Pancreas (tissue), 10 donors: ENCODE measurements around the gene RNF14. TPM values are rescaled to one million over a fixed set of nuclear protein-coding genes. Genes with fewer than 3 reads are reported as not detected.
"Not testable (repeated sequence)": the region's sequence is repeated elsewhere in the genome, so short reads cannot be mapped to it uniquely, and the experiment has no call there.

ENCODE experiments used
- ATAC-seq, 4 donors: fragments of 200-7000 bp; cut with Tn5 transposase; one replicate each; pipeline versions ENCODE4 v1.8.0 to v1.9.1; 2020; ENCODE audit warnings: mild to moderate bottlenecking in 4 of 4, moderate library complexity in 4 of 4
- DNase-seq, 6 donors: peaks; one replicate each; pipeline ENCODE4 v3.0.0-alpha.2; 2020
- FAIRE-seq: peaks from 2 replicates; lab custom pipeline; 2012; peaks lifted over from hg19 to GRCh38; lab: Jason Lieb, UNC
- H3K27ac ChIP-seq, 4 donors: fragments of 200-600 bp; sonication (generic); 1 replicate in 3 of 4; 2 replicates in 1 of 4; pipeline versions ENCODE4 v1.5.0 to v1.8.0; 2020
- H3K27me3 ChIP-seq, 4 donors: fragments of 200-600 bp; one replicate each; pipeline ENCODE4 v1.8.0; 2021
- H3K36me3 ChIP-seq, 3 donors: fragments of 200-600 bp; sonication (generic) in 1 of 3; one replicate each; pipeline versions ENCODE4 v1.5.0 to v1.8.0; 2020 to 2021
- H3K4me1 ChIP-seq, 3 donors: fragments of 200-600 bp; one replicate each; pipeline ENCODE4 v1.8.0; 2021
- H3K4me3 ChIP-seq, 4 donors: fragments of 200-600 bp; sonication (generic) in 2 of 4; one replicate each; pipeline versions ENCODE4 v1.5.0 to v1.8.0; 2020 to 2021
- H3K9me3 ChIP-seq, 4 donors: fragments of 200-600 bp; one replicate each; pipeline ENCODE4 v1.8.0; 2021
- WGBS, 2 donors: extraction: QIAGEN DNeasy Blood & Tissue Kit; methylation state at CpG; one replicate each; pipeline ENCODE4 v1.1.7; 2013; 5-methylcytosine and 5-hydroxymethylcytosine counted together
- intact Hi-C, 3 donors: fragments of 100-400 bp; cut with DNase I; formaldehyde crosslinking; loops; one replicate each; pipeline versions ENCODE4 v1.11.1 to v1.14.2; 2022
- polyA plus RNA-seq, 2 donors: library from polyadenylated mRNA; stranded (reverse); fragments of 200-250 nt; gene quantifications; one replicate each; pipeline ENCODE4 v1.2.3, GENCODE V29; 2013
- total RNA-seq, 6 donors: library from RNA; stranded (reverse); fragmentation: NEBNext Ultra II Directional in 4 of 6; extraction: Animal tissue kit (Norgen Biotek cat#: 25700) in 4 of 6; gene quantifications; one replicate each; pipeline versions ENCODE4 v1.2.1 to v1.2.4, GENCODE V29; 2021 to 2023
- TF ChIP-seq, protein P1 (sequence below), 4 donors: fragments of 200-600 bp; sonication (generic) in 3 of 4; IDR thresholded peaks; one replicate each; pipeline versions ENCODE4 v1.5.0 to v1.8.0; 2021; ENCODE audit warnings: antibody characterized with exemption in 4 of 4
- donor health status: healthy with polysubstance abuse.
- donor health status: DM: no; HTN: no; CAD: no; lungs with moderate emphysema.
- donor health status: DM: no; HTN: no; CAD: no.
- donor health status: control.
- donor health status: control.
- donor health status: Bipolar disorder and iron deficiency.
- donor health status: DM: yes; HTN: yes; CAD: no.
- donor health status: DM: no; HTN: no; CAD: no.
- donor health status: DM: no; HTN: no; CAD: no.
- donor health status: DM: yes; HTN: yes; CAD: no.

RNF14 gene, protein sequence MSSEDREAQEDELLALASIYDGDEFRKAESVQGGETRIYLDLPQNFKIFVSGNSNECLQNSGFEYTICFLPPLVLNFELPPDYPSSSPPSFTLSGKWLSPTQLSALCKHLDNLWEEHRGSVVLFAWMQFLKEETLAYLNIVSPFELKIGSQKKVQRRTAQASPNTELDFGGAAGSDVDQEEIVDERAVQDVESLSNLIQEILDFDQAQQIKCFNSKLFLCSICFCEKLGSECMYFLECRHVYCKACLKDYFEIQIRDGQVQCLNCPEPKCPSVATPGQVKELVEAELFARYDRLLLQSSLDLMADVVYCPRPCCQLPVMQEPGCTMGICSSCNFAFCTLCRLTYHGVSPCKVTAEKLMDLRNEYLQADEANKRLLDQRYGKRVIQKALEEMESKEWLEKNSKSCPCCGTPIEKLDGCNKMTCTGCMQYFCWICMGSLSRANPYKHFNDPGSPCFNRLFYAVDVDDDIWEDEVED
- total RNA-seq (10 to 100 TPM; 15.4 to 30.4 (median 21.6) TPM), polyA plus RNA-seq (10 to 100 TPM in 1 of 2 donors, 1 to 10 TPM in 1; 7.8 to 18.4 TPM)

DNA sequence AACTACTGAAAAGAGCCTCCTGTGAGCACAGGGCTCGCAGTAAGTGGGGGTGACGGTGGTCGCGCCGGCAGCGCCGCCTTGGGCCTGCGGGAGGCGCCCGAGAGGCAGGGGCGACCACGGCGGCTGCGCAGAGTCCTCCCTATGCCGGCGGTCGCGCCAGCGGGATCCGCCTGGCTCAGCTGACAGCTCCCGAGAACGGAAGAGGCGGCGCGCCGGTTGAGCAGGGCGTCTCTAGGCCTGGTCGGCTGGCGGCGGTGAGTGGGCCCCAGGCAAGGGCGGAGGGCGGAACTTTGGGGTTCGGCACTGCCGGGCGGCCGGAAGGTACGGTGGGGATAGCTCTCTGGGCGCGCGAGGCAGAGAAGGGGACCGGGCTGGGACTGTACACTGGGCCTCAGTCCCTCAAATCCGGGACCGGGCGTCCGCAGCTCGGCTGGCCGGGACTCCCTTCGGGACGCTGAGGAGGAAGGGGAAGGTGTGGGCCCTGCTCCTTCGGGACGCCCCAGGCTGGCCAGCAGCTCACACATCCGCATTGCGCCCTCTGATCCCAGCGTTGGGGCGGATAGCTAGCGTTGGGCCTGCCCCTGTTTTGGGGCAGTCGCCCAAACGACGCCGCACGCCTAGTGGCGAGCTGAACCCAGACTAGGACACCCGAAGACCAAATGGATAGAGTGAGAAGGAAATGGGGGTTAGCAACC, at the start of gene RNF14:
RNF14 (plus strand) TSS at position 192 of the 695 bp plus-strand sequence. CDS start 4,484 bp downstream, outside the sequence.
- ATAC-seq (peak; percentile 97 to 99 (median 98)), DNase-seq (peak; percentile 91 to 98 (median 93)), FAIRE-seq (no peak)
- Histone ChIP-seq H3K27me3 (no peaks in the 10 kb centered on the region), H3K4me3 (peak within 1 kb of the TSS; percentile 64 to 87 (median 78)), H3K4me1 (peaks cover 13 to 19% (median 16%) of the 10 kb centered on the region in 3 donors), H3K36me3 (peaks cover 0 to 7% (median 6%) of the 10 kb centered on the region in 3 donors), H3K27ac (peak within 1 kb of the TSS; percentile 91 to 95 (median 92)), H3K9me3 (no peaks in the 10 kb centered on the region)
- TF ChIP-seq, protein P1, sequence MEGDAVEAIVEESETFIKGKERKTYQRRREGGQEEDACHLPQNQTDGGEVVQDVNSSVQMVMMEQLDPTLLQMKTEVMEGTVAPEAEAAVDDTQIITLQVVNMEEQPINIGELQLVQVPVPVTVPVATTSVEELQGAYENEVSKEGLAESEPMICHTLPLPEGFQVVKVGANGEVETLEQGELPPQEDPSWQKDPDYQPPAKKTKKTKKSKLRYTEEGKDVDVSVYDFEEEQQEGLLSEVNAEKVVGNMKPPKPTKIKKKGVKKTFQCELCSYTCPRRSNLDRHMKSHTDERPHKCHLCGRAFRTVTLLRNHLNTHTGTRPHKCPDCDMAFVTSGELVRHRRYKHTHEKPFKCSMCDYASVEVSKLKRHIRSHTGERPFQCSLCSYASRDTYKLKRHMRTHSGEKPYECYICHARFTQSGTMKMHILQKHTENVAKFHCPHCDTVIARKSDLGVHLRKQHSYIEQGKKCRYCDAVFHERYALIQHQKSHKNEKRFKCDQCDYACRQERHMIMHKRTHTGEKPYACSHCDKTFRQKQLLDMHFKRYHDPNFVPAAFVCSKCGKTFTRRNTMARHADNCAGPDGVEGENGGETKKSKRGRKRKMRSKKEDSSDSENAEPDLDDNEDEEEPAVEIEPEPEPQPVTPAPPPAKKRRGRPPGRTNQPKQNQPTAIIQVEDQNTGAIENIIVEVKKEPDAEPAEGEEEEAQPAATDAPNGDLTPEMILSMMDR (IDR thresholded peaks at IDR 0.05), result peak; percentile 94 to 99 (median 98)
- intact Hi-C loops, result no loop called here
- WGBS, 2 donors, result 0% methylated on average over 50 to 63 of the region's 63 CpGs

DNA sequence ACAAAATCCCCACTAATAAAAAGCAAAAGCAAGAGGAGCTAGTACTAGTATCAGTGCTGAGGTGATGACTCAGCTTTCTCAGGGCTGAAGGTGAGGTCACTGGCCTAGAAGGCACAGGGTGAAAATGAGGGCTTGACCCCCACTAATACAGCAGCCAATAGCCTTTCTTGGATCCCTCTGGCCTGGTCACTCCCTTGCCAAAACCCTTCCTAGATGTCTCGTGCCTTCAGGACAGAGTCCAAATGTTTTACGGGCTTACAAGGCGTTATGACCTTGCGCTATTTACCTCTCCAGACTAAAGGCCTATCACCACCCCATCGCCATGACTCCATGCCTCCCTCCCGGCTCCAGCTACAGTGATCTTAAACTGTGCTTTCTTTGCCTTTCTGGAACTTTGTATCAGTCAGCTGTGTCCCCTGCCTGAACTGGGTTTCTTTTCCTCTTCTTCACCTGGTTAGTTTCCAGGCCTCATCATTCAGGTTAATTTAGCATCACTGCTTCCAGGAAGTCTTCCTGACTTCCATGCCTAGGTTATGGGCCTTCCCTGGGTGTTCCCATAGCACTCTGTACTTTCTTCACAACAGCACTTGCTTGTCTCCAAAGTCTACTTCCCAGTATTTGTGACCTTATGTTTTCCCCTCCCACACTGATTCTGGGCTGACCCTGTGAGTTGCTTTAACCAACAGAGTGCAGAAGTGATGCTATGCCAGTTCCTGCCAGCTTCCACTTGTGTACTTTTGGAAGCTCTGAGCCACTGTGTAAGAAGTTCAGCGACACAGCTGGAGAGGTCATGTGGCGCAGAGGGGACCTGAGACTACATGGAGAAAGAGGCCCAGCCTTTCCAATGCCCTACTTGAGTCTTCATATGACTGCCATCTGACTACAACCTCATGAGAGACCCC, 49.4 kb upstream of the RNF14 start:
- WGBS, 2 donors, result 75 to 87% methylated on average over 8 of the region's 8 CpGs
- DNase-seq (no peak), FAIRE-seq (no peak), ATAC-seq (no peak)
- no peak overlapping the region for H3K4me3 ChIP-seq
- H3K9me3 ChIP-seq, result no peaks in the 10 kb centered on the region
- H3K27ac ChIP-seq, result no peak overlapping the region
- intact Hi-C loops, result no loop called here
- no peaks in the 10 kb centered on the region for H3K36me3 ChIP-seq
- H3K4me1 ChIP-seq, result peaks cover 0 to 4% (median 3%) of the 10 kb centered on the region in 3 donors
- TF ChIP-seq, protein P1 (IDR thresholded peaks at IDR 0.05), result no peak
- H3K27me3 ChIP-seq, result no peaks in the 10 kb centered on the region

DNA sequence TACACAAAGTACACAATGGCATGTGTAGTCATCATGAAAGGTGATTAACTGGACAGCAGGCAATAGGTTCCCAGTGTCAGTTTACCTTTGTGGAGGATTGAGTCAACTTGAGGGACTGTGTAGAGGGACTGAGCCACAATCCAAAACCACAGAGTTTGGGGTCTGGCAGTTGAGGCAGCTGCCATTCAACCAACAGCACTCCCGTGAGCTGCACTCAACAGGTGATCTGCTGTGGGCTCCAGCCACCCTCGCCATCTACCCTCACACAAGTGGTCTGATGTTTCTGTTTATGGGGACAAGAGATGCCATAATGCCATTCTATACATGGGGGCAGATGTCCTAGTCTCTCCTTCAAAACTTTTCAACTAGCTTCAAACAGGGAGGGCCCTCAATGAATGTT, 48.1 kb upstream of the RNF14 start:
- H3K27ac ChIP-seq, result no peak overlapping the region
- ATAC-seq (no peak), DNase-seq (no peak), FAIRE-seq (no peak)
- no peaks in the 10 kb centered on the region for H3K9me3 ChIP-seq
- no peaks in the 10 kb centered on the region for H3K36me3 ChIP-seq
- no peak overlapping the region for H3K4me3 ChIP-seq
- TF ChIP-seq, protein P1 (IDR thresholded peaks at IDR 0.05), result no peak
- H3K4me1 ChIP-seq, result peaks cover 0 to 6% (median 5%) of the 10 kb centered on the region in 3 donors
- WGBS, 2 donors, result 87 to 91% methylated on average over 2 of the region's 2 CpGs
- intact Hi-C loops, result no loop called here
- no peaks in the 10 kb centered on the region for H3K27me3 ChIP-seq

DNA sequence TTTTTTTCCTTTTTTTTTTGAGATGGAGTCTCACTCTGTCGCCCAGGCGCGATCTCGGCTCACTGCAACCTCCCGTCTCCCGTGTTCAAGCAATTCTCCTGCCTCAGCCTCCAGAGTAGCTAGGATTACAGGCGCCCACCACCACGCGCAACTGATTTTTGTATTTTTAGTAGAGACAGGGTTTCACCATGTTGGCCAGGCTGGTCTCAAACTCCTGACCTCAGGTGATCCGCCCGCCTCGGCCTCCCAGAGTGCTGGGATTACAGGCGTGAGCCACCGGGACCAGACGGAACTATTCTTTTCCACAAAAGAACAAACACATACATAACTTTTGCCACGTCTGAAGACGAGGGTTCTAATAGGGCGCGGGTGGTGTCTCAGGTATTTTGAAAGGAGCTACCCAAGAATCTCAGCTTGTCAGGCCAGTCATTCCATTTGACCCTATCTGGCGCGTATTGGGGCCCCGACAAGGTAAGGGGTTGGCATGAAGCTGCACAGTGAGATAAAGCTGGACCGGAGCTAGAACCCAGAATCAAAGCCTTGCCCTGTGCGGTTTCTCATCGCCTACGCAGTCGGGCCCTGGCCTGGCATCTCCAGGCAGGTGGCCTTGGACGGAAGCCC, 46.0 kb upstream of the RNF14 start:
- DNase-seq, result peak in 1 of 6 donors; percentile 7
- H3K4me1 ChIP-seq, FAIRE-seq, H3K9me3 ChIP-seq, intact Hi-C loops, H3K27me3 ChIP-seq, ATAC-seq: not testable (repeated sequence)
- Histone ChIP-seq H3K4me3 (peak overlapping the region; percentile 42 to 70 (median 64)), H3K27ac (peak overlapping the region; percentile 88 to 98 (median 92)), H3K36me3 (peaks cover 0 to 11% (median 0%) of the 10 kb centered on the region in 3 donors)
- WGBS, 2 donors, result 54 to 56% methylated on average over 28 of the region's 28 CpGs
